ENCODE results near the gene MACO1.
A peak's percentile ranks its signal among the peaks of the same experiment; 100 is the strongest.
"Not testable (repeated sequence)": the region's sequence is repeated elsewhere in the genome, so short reads cannot be mapped to it uniquely, and the experiment has no call there.

Gene MACO1

DNA sequence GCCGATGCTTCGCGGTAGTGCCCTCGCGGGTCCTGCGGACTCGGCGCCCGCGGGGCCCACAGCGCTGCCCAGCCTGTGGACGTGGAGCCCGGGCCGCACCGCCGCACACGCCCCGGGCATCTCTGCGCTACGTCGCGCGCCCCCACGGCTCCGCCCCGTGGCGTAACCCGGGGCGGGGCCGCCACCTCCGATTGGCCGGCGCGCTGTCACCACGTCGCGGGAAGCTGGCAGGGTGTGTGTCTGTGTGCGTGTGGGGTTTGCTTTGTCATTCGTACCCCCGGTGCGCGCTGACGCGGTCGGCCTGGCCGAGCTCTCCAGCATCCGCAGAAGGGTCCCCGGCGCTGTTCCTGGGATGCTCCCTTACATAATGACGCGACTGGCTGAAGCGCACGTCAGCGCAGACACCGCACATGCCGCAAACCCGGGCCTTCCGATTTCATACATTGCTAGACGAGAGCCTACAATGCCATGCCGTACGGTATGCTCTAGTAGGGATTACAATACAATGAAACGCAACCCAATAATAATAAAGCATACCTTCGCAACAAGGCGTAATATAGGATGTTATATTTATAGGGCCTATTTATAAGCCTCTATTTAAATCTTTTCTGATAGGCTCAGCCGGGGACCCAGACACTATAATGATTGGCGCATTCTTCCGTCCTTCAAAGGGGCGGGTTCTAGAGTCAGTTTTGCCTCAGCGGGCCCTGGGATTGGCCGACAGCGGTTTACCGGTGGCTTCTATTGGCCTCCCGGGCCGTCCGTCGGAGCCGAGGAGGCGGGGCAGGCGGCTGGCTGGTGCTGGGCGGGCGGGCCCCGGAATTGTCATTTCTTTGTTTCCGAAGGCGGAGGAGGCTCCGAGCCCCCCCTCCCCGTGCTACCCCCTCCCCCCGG lies at the start of gene MACO1:
Gene MACO1, plus strand, starts transcription at position 825 of the 894 bp plus-strand sequence. CDS start 202 bp downstream, outside the sequence.
- peak; percentile 95 for DNase-seq

GRCh38 chr1:25382543-25382942 lies 48.2 kb upstream of the MACO1 start:
- DNase-seq = not testable (repeated sequence)

GRCh38 chr1:25383090-25383489 lies 47.6 kb upstream of the MACO1 start:
- not testable (repeated sequence) for DNase-seq

DNA sequence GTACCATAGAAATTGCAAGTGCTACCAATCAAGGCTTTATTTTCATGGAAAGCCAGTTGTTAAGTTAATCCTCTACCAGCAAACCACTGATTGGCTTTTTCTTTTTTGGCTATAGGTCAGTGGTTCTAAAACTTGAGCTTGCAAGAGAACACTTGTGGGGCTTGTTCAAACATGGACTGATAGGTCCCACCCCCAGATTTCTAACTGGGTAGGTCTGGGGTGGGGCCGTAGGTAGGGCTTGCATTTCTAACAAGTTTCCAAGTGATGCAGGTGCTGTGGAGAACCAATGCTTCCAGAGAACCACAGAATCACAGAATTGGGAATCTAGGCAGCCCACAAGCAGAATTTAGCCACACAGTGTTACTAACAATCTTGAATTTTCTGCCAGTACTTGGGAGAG lies 46.8 kb upstream of the MACO1 start:
- DNase-seq = not testable (repeated sequence)

DNA sequence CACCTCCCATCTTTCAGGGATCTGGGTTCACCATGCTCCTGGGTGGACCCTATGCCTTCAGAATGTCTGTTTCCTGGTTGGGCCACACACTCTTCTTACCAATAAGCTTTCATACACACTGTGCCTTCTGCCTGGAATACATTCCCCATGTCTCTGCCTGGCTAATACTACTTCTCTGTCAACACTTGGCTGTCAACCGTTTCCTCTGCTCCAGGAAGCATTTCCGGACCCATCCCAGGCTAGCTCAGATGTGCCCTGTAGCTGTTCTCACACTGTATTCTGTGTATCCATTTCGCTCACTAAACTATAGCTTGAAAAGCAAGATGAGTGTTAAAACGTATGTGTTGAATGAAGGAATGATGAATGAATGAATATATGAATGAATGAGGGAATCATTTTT lies 43.6 kb upstream of the MACO1 start:
- DNase-seq = not testable (repeated sequence)

DNA sequence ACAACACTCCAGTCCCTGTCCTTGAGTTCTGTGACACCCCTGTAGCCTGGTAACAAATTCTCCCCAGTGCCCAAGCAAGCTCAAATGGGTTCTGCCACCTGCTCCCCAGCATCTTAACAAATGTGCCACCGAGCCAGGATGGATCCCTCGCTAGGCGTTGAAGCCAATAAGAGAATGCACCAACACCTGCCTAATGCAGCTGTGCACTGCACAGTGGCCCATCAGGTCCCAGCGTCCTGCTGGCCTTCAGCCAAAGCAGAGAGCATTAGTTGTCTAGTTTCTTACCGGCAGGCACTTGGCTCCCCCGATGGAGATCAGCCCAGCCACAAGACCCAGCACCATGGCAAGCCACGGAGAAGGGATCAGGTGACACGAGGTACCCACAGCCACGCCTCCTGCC lies 42.0 kb upstream of the MACO1 start:
- not testable (repeated sequence) for DNase-seq

DNA sequence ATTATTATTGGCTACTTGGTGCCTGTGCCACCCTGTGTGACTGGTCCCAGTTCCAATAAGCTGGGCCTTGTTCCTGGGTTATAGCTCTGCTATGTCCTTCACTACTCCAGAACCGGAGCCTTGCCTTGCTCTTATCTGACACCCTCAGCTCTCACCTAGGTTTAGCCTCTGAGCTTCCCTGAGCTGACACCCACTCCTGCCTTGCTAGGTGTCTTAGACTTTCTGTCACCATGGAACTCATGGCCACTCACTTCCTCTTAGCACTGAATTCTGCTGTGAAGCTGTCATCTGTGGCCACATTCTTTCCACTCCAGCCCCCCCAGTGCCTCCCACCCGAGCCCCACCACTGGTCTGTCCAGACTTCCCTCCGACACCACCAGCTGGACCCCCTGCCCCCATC lies 41.0 kb upstream of the MACO1 start:
- not testable (repeated sequence) for DNase-seq

GRCh38 chr1:25392841-25393240 lies 37.9 kb upstream of the MACO1 start:
- DNase-seq = no peak

DNA sequence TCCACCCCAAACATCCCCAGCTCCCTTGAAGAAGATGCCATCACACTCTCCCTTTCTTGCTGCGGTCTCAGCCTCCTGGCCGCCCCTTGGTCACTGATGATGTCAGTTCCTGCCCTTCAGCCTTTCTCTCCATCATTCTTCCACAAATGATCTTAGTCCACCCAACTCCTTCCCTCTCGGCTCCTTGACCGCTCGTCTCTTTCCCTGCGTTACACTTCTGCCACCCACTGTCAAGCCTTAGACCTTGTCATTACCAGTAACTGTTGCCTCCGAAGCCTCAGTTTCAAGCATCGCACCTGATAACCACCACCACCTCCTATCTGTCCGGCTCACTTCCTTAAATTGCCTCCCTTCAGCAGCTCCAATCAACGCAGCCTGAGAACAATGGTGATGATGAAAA lies 33.1 kb upstream of the MACO1 start:
- not testable (repeated sequence) for DNase-seq

DNA sequence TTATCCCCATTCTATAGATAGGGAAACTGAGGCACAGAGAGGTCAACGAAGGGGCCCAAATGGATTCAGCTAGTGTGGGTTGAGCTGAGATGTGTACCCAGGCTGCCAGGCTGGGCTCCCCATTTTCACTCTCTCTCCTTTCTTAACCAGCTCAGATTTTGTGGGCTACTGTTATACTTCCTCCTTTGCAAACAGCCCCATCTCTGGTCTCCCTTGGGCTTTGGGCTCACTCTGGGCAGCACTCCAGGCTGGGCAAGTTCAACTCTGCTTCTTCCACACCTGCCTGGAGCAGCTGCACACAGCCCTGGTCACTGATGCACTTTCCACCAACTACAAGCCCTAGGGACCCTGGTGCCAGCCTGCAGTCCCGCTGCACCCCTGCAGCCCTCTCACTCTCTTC lies 32.6 kb upstream of the MACO1 start:
- not testable (repeated sequence) for DNase-seq

- DNase-seq = peak; percentile 3
These were observed 27.5 kb upstream of the MACO1 start for GRCh38 chr1:25402947-25403803.

DNA sequence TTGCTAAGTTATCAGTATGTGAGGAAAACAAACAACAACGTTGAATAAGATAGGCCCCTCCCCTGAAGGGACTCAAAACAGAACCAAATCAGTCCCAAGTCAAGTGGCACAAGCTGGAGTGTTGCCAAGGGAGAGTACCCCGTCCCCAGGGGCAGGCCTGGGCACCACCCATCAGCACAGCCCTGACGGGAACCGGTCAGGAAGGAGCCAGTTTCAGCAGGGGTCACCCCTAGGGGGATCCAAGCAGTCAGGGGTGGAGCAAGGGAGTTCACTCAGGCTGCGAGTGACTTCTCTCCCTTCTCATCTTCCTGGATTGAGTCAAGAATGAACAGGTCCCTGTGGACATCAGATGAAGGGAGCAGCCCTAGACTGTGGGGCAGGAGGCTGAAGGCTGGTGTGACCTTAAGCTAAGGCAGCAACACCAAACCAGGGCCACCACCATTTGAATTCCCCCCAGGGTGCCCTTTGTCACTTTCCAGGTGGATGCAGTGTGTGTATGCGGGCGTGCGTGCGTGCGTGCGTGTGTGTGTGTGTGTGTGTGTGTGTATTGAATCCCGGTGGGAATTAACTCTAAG lies 24.9 kb upstream of the MACO1 start:
- not testable (repeated sequence) for DNase-seq

- DNase-seq = not testable (repeated sequence)
These were observed 20.9 kb upstream of the MACO1 start for GRCh38 chr1:25409641-25410427.

DNA sequence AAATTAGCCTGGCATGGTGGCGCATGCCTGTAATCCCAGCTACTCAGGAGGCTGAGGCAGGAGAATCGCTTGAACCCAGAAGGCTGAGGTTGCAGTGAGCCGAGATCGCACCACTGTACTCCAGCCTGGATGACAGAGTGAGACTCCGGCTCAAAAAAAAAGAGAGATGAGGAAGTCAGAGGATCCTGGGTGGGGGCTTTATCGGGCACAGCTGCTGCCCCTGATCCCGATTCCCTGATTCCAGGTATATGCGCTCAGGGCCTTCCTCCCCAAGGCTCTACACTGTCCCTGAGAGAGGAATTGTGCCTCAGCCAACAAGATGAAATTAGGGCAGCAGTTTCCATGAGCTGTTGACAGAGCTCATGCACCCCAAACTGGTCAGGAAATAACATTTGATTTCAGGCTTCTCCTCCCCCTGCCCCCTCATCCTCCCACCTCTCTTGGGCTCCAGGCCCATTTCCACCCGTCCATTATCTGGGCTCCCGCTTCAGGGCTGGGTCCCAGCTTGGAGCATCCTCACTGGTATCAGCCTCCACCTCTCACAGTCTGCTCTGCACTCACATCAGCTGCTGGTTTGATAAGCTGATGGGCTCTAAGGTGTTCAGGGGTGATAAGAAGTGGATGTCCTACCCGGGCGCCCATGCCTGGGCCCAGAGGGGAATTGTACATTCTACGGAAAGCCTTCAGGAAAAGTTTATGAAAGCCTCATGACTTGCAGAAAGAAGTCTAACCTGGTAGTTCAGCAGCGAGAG lies 17.6 kb upstream of the MACO1 start:
- not testable (repeated sequence) for DNase-seq

- DNase-seq = not testable (repeated sequence)
These were observed 16.5 kb upstream of the MACO1 start for GRCh38 chr1:25414157-25414556.

GRCh38 chr1:25414578-25414977 lies 16.1 kb upstream of the MACO1 start:
- DNase-seq = not testable (repeated sequence)

DNA sequence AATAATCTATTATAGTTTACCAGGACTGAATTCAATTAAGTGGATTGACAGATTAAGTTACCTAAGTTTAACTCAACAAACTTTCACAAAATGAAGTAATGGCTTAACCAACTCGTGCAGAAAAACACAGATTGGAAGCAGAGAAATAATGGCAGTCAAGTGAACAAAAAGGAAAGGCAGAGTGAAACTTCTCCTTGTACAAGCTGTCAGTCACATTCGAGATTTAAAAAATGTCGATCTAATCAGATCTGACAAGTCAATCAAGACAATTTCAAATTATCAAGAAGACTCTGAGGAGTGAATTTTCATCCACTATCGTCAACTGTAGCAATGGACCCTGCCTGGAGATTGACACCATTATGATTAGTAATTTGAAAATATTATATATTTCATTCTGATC lies 13.4 kb upstream of the MACO1 start:
- DNase-seq = not testable (repeated sequence)

DNA sequence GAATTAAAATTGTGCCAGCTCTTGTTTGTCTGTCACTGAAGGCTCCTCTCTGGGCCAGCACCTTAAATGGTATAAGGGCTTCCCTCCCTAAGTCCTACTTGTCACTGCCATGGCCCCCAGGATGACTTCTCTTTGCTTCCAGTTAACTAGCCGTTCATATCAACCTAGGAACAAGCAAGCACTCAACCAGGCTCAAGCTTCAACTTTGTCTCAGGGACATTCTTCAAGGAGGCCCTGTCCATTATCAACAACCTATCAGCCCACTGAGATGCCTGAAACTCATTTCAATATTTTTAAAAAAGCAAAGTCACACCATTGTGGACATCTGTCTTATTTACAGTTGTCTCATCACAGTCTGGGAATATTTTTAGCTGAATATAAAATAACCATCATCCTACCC lies 11.4 kb upstream of the MACO1 start:
- DNase-seq = not testable (repeated sequence)

DNA sequence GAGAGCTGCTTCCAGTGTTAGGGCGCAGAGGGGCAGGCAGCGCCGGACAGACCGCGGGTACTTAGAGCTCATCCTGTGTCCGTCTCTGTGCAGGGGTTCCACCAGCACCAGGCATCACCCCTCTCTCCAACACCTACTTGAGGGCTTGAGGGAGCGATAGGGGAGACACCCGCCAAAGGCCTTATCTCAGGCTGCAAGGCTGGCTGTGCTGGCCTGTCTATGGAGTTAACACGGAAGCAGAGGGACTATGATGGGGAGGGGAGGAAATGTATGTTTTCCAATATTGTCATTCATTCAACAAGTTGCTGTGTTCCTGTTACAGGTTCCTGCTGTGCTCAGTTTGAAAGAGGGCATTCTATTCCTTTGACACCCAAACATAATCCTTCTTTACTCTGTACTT lies 10.0 kb upstream of the MACO1 start, which contains the start of gene RHCE:
Gene RHCE, minus strand, starts transcription at position 111 of the 400 bp plus-strand sequence. Its CDS starts 39 bp downstream, at position 72.
- not testable (repeated sequence) for DNase-seq

GRCh38 chr1:25423206-25423605 lies 7.5 kb upstream of the MACO1 start:
- not testable (repeated sequence) for DNase-seq

Measured in CD4-positive, alpha-beta T cell treated with Interferon gamma for 1 hour (primary cell).